Lower leg skin (tissue), 3 donors: ENCODE measurements around the gene SECISBP2.

Experiments used
- POLR2A ChIP-seq, 2 donors: fragments of 450-650 bp; IDR thresholded peaks; one replicate each; pipeline ENCODE4 v1.6.1; 2016 to 2017; ENCODE audit warnings: antibody characterized with exemption in 2 of 2, mild to moderate bottlenecking in 1 of 2, moderate library complexity in 1 of 2
- TF ChIP-seq, protein P1 (sequence below), 3 donors: fragments of 450-650 bp; IDR thresholded peaks; one replicate each; pipeline ENCODE4 v1.5.1; 2016; ENCODE audit warnings: antibody characterized with exemption in 3 of 3, mild to moderate bottlenecking in 3 of 3, moderate library complexity in 2 of 3

DNA sequence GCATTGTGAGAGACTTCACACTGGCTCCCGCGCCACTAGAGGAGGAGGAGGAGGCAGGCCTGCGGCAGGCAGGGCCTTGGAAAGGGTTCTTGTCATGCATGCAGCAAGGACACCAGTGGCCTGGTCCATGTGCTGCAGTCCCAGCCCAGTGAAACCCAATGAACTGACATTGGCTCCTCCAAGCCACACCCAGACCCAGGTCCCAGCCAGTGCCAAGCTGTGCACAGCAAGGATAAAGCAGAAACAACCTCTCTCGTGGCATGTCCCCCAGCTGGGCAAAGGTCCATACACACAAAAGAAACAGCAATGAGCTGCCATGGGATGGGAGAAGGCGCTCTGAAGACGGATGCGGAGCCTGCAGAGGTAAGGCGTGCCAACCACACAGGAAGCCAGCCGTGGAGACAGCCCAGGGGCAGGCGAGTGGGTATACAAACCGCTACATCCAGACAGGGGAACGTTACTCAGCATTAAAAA is 90.4 kb downstream of the SECISBP2 start:
- TF ChIP-seq, protein P1, sequence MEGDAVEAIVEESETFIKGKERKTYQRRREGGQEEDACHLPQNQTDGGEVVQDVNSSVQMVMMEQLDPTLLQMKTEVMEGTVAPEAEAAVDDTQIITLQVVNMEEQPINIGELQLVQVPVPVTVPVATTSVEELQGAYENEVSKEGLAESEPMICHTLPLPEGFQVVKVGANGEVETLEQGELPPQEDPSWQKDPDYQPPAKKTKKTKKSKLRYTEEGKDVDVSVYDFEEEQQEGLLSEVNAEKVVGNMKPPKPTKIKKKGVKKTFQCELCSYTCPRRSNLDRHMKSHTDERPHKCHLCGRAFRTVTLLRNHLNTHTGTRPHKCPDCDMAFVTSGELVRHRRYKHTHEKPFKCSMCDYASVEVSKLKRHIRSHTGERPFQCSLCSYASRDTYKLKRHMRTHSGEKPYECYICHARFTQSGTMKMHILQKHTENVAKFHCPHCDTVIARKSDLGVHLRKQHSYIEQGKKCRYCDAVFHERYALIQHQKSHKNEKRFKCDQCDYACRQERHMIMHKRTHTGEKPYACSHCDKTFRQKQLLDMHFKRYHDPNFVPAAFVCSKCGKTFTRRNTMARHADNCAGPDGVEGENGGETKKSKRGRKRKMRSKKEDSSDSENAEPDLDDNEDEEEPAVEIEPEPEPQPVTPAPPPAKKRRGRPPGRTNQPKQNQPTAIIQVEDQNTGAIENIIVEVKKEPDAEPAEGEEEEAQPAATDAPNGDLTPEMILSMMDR (IDR thresholded peaks at IDR 0.05) = no peak
- no peak for TF ChIP-seq POLR2A (IDR thresholded peaks at IDR 0.05)
